ENCODE measurements around the gene SMYD5.

- TF ChIP-seq CTCF (IDR thresholded peaks at IDR 0.05): no peak
- no peak for TF ChIP-seq POLR2A (IDR thresholded peaks at IDR 0.05)
- TF ChIP-seq EP300 (IDR thresholded peaks at IDR 0.05): no peak
Observed at GRCh38 chr2:73252238-73253027, 38.4 kb downstream of the SMYD5 start.
